ENCODE data around the gene MCM3.

MCM3 gene

GRCh38 chr6:52243282-52243893 lies 41.2 kb downstream of the MCM3 start (continued):
- TF ChIP-seq GLI2 (tag by site-specific recombination; IDR thresholded peaks at IDR 0.05; ENCODE audit: borderline replicate concordance, low read depth): peak; percentile 98
- TF ChIP-seq ZXDB (tag by site-specific recombination; IDR thresholded peaks at IDR 0.05): peak; percentile 98
- TF ChIP-seq ZBTB20 (tag by site-specific recombination; IDR thresholded peaks at IDR 0.05): peak; percentile 54
- peak; percentile 47; the same call in 1 of the 2 replicates for TF ChIP-seq BCL6B (tag by site-specific recombination; IDR thresholded peaks at IDR 0.05)
- peak; percentile 85 for TF ChIP-seq PRDM10 (tag by site-specific recombination; IDR thresholded peaks at IDR 0.05)
- TF ChIP-seq ZNF18 (tag by site-specific recombination; IDR thresholded peaks at IDR 0.05): peak; percentile 90
- TF ChIP-seq ZNF16 (tag by site-specific recombination; IDR thresholded peaks at IDR 0.05; ENCODE audit: low read depth): no peak
- no peak for TF ChIP-seq ZIC2 (tag by site-specific recombination; IDR thresholded peaks at IDR 0.05)
- no peak for TF ChIP-seq HIC1 (tag by site-specific recombination; IDR thresholded peaks at IDR 0.05)
- no peak for TF ChIP-seq ZNF202 (tag by site-specific recombination; IDR thresholded peaks at IDR 0.05; ENCODE audit: borderline replicate concordance)
- TF ChIP-seq ZNF777 (tag by site-specific recombination; IDR thresholded peaks at IDR 0.05; ENCODE audit: borderline replicate concordance): no peak
- no peak for TF ChIP-seq ZNF473 (tag by site-specific recombination; IDR thresholded peaks at IDR 0.05)
- TF ChIP-seq TSHZ1 (tag by site-specific recombination; IDR thresholded peaks at IDR 0.05; ENCODE audit: borderline replicate concordance): peak; percentile 97
- peak; percentile 96 for TF ChIP-seq WT1 (tag by site-specific recombination; IDR thresholded peaks at IDR 0.05)
- TF ChIP-seq ZNF19 (tag by site-specific recombination; IDR thresholded peaks at IDR 0.05; ENCODE audit: low read depth): peak; percentile 49; the same call in 1 of the 2 replicates
- TF ChIP-seq ZNF121 (tag by site-specific recombination; IDR thresholded peaks at IDR 0.05): no peak
- peak; percentile 96 for TF ChIP-seq FEZF1 (tag by site-specific recombination; IDR thresholded peaks at IDR 0.05)
- TF ChIP-seq ZNF239 (tag by site-specific recombination; IDR thresholded peaks at IDR 0.05): peak; percentile 66; the same call in 1 of the 2 replicates
- peak; percentile 85 for TF ChIP-seq KLF10 (tag by site-specific recombination; IDR thresholded peaks at IDR 0.05)
- TF ChIP-seq EGR2 (tag by site-specific recombination; IDR thresholded peaks at IDR 0.05; ENCODE audit: low read depth): no peak
- TF ChIP-seq KLF1 (tag by site-specific recombination; IDR thresholded peaks at IDR 0.05): peak; percentile 78
- no peak for TF ChIP-seq ZNF311 (tag by site-specific recombination; IDR thresholded peaks at IDR 0.05; ENCODE audit: borderline replicate concordance)
- no peak for TF ChIP-seq SCRT2 (tag by site-specific recombination; IDR thresholded peaks at IDR 0.05)
- TF ChIP-seq ZNF529 (tag by site-specific recombination; IDR thresholded peaks at IDR 0.05; ENCODE audit: insufficient replicate concordance): peak; percentile 69
- TF ChIP-seq PRDM4 (tag by site-specific recombination; IDR thresholded peaks at IDR 0.05): peak; percentile 92
